ENCODE data around the gene NSUN4. TPM values are rescaled to one million over a fixed set of nuclear protein-coding genes. Genes with fewer than 3 reads are reported as not detected.

The NSUN4 gene
- total RNA-seq, 1 experiment from 2014 or later = 30.7 TPM

- CTCF ChIA-PET = interaction anchor here (0.8 kb wide), 1 partner anchor 33 kb away, joined by 3 read pairs; no protein-coding TSS in a partner anchor
- no peaks in the 10 kb centered on the region for H3K36me3 ChIP-seq (ENCODE audit: insufficient read depth, low read length, poor library complexity, severe bottlenecking)
- intact Hi-C loops (cut with micrococcal nuclease; ENCODE audit: unreplicated experiment) = no loop called here
- peaks cover 5% of the 10 kb centered on the region for H3K4me1 ChIP-seq (ENCODE audit: insufficient read depth, low read length, poor library complexity, severe bottlenecking)
- H3K27me3 ChIP-seq (replicated peaks; ENCODE audit: insufficient read depth, low read depth, low read length, poor library complexity) = no peaks in the 10 kb centered on the region
- no peak overlapping the region for H3K27ac ChIP-seq (ENCODE audit: low read depth, low read length, poor library complexity, severe bottlenecking)
- POLR2A ChIA-PET (ENCODE audit: low non-redundant PET) = no interaction called here
- no peak for DNase-seq (ENCODE audit: low spot score)
- no TSS peak for BruUV-seq (replicated peaks)
- H3K4me3 ChIP-seq (ENCODE audit: low read depth, low read length, poor library complexity, severe bottlenecking) = no peak overlapping the region
- TF ChIP-seq CTCF (conservative IDR thresholded peaks at IDR 0.05; ENCODE audit: low read depth, low read length) (no peak), EZH2 (IDR thresholded peaks at IDR 0.05; ENCODE audit: borderline replicate concordance, low read depth, low read length, poor library complexity, severe bottlenecking) (no peak)
- no peaks in the 10 kb centered on the region for H3K9me3 ChIP-seq (ENCODE audit: low read depth, low read length, poor library complexity, severe bottlenecking)
Measured at GRCh38 chr1:46409063-46409372, 68.4 kb downstream of the NSUN4 start.

DNA sequence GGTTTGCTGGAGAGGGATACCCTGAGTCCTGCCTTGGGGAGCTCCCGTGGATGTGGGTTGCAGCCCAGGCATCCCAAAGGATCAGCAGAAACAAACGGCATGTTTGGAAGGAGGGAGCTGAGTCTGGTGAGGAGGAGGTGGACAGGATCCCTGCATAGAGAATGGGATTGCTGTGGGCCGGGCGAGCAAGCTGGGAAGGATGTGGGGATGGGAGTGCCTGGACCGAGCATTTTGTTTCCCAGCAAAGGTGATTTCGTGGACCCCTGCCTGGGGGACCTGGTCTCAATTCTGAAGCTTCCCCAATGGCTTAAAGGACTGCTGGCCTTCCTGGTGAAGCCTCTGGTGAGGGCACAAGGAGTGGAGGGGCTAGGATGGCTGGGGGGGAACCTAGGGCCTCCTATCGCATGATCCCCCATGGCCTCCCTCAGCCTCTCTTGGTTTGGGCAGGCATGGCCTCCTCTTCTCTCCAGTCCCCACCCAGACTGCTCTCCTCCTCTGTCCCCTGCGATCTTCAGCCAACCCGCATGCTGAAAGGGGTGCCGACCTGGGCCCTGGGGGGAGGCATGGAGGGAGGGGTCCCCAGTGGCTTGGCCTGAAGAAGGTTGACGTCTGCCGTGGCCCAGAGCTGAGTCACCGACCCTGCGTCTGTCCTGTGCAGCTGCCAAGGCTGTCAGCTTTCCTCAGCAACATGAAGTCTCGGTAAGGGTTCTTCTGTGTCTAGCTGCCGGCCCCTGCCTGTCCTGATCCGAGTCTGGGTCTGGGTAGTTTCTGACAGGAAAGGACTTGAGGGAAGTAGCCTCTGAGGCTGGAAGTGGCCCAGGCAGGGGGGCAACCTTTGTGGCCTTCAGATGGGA lies 69.8 kb downstream of the NSUN4 start:
- no peak for DNase-seq (ENCODE audit: low spot score)
- intact Hi-C loops (cut with micrococcal nuclease; ENCODE audit: unreplicated experiment) = no loop called here
- no peak for TF ChIP-seq EZH2 (IDR thresholded peaks at IDR 0.05; ENCODE audit: borderline replicate concordance, low read depth, low read length, poor library complexity, severe bottlenecking)
- TF ChIP-seq CTCF (conservative IDR thresholded peaks at IDR 0.05; ENCODE audit: low read depth, low read length) = no peak
- Histone ChIP-seq H3K9me3 (ENCODE audit: low read depth, low read length, poor library complexity, severe bottlenecking) (no peaks in the 10 kb centered on the region), H3K4me3 (ENCODE audit: low read depth, low read length, poor library complexity, severe bottlenecking) (no peak overlapping the region), H3K27me3 (replicated peaks; ENCODE audit: insufficient read depth, low read depth, low read length, poor library complexity) (no peaks in the 10 kb centered on the region), H3K27ac (ENCODE audit: low read depth, low read length, poor library complexity, severe bottlenecking) (no peak overlapping the region), H3K36me3 (ENCODE audit: insufficient read depth, low read length, poor library complexity, severe bottlenecking) (no peaks in the 10 kb centered on the region), H3K4me1 (ENCODE audit: insufficient read depth, low read length, poor library complexity, severe bottlenecking) (peaks cover 5% of the 10 kb centered on the region)
- CTCF ChIA-PET = interaction anchor here (0.9 kb wide), 1 partner anchor 11 kb away, joined by 3 read pairs; no protein-coding TSS in a partner anchor
- POLR2A ChIA-PET (ENCODE audit: low non-redundant PET) = no interaction called here
- BruUV-seq (replicated peaks) = no TSS peak

DNA sequence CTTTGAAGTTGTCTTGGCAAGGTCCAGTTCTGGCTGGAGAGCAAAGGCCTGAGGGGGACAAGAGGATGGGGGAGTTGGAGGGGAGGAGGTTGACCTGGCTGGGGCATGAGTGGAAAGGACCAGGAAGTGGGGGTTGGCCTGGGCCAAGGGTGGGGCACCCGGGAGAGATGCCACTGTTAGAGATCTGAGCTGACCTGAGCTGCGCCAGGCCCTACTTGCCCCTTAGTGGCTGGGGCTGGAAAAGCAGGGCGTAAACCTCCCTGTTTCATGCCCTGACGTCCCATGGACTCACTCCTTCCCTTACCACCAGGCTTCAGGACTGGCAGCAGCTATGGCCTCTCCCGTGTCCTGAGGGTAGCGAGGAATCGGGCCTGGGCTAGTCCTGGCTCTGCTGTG lies 70.4 kb downstream of the NSUN4 start:
- no TSS peak for BruUV-seq (replicated peaks)
- POLR2A ChIA-PET (ENCODE audit: low non-redundant PET) = no interaction called here

More for the DNA sequence above, 70.4 kb downstream of the NSUN4 start:
- no peaks in the 10 kb centered on the region for H3K9me3 ChIP-seq (ENCODE audit: low read depth, low read length, poor library complexity, severe bottlenecking)
- H3K4me3 ChIP-seq (ENCODE audit: low read depth, low read length, poor library complexity, severe bottlenecking) = no peak overlapping the region
- intact Hi-C loops (cut with micrococcal nuclease; ENCODE audit: unreplicated experiment) = no loop called here
- DNase-seq (ENCODE audit: low spot score) = no peak
- H3K36me3 ChIP-seq (ENCODE audit: insufficient read depth, low read length, poor library complexity, severe bottlenecking) = no peaks in the 10 kb centered on the region
- H3K27me3 ChIP-seq (replicated peaks; ENCODE audit: insufficient read depth, low read depth, low read length, poor library complexity) = no peaks in the 10 kb centered on the region
- TF ChIP-seq CTCF (conservative IDR thresholded peaks at IDR 0.05; ENCODE audit: low read depth, low read length) (no peak), EZH2 (IDR thresholded peaks at IDR 0.05; ENCODE audit: borderline replicate concordance, low read depth, low read length, poor library complexity, severe bottlenecking) (no peak)
- CTCF ChIA-PET = no interaction called here
- peaks cover 5% of the 10 kb centered on the region for H3K4me1 ChIP-seq (ENCODE audit: insufficient read depth, low read length, poor library complexity, severe bottlenecking)
- H3K27ac ChIP-seq (ENCODE audit: low read depth, low read length, poor library complexity, severe bottlenecking) = no peak overlapping the region

Other genes with a start within 250 kb of the NSUN4 start
- gene PIK3R3, start 208.2 kb upstream of the NSUN4 start, total RNA-seq (2021) = 30.0 and 30.2 TPM in 2 replicates
- not detected in 2 replicates for gene TSPAN1, start 165.7 kb upstream of the NSUN4 start, total RNA-seq (2021)
- gene P3R3URF, start 164.3 kb upstream of the NSUN4 start, total RNA-seq (2021) = not detected in 2 replicates
- 71.0 and 90.9 TPM in 2 replicates for gene POMGNT1, start 142.4 kb upstream of the NSUN4 start, total RNA-seq (2021)
- gene LURAP1, start 137.5 kb upstream of the NSUN4 start, total RNA-seq (2021) = 1.1 and 1.5 TPM in 2 replicates
- gene RAD54L, start 93.0 kb upstream of the NSUN4 start, total RNA-seq (2021) = 49.0 and 50.7 TPM in 2 replicates
- 78.9 and 79.1 TPM in 2 replicates for gene LRRC41, start 37.2 kb upstream of the NSUN4 start, total RNA-seq (2021)
- 527 and 567 TPM in 2 replicates for gene UQCRH, start 37.1 kb upstream of the NSUN4 start, total RNA-seq (2021)
- gene FAAH, start 53.5 kb downstream of the NSUN4 start, total RNA-seq (2021) = 3.2 and 3.4 TPM in 2 replicates
- gene DMBX1, start 149.0 kb downstream of the NSUN4 start, total RNA-seq (2021) = 0.69 and 1.4 TPM in 2 replicates
- gene KNCN, start 210.8 kb downstream of the NSUN4 start, total RNA-seq (2021) = not detected in 2 replicates

Measured in A673 (cell line).